ENCODE data around the gene TRPV3. TPM values are rescaled to one million over a fixed set of nuclear protein-coding genes. Genes with fewer than 3 reads are reported as not detected.

TRPV3 gene
- polyA plus RNA-seq, 4 donors = 0.64 to 1.7 (median 1.3) TPM

- DNase-seq (ENCODE audit: low read depth in 4 of 4, low spot score in 2 of 4) = no peak
These were observed 7.9 kb downstream of the TRPV3 start for GRCh38 chr17:3549610-3550162.

- no peak for DNase-seq (ENCODE audit: low read depth in 4 of 4, low spot score in 2 of 4)
These were observed 10.0 kb downstream of the TRPV3 start for GRCh38 chr17:3547628-3548027.

- DNase-seq (ENCODE audit: low read depth in 4 of 4, low spot score in 2 of 4) = no peak
These were observed 10.6 kb downstream of the TRPV3 start for GRCh38 chr17:3546997-3547396.

GRCh38 chr17:3546521-3546920 lies 11.1 kb downstream of the TRPV3 start:
- no peak for DNase-seq (ENCODE audit: low read depth in 4 of 4, low spot score in 2 of 4)

- no peak for DNase-seq (ENCODE audit: low read depth in 4 of 4, low spot score in 2 of 4)
These were observed 12.5 kb downstream of the TRPV3 start for GRCh38 chr17:3545151-3545550.

GRCh38 chr17:3544365-3544764 lies 13.2 kb downstream of the TRPV3 start:
- DNase-seq (ENCODE audit: low read depth in 4 of 4, low spot score in 2 of 4) = no peak

- no peak for DNase-seq (ENCODE audit: low read depth in 4 of 4, low spot score in 2 of 4)
These were observed 14.2 kb downstream of the TRPV3 start for GRCh38 chr17:3543453-3543852.

GRCh38 chr17:3542410-3543088 lies 15.1 kb downstream of the TRPV3 start:
- DNase-seq (ENCODE audit: low read depth in 4 of 4, low spot score in 2 of 4) = no peak

- DNase-seq (ENCODE audit: low read depth in 4 of 4, low spot score in 2 of 4) = no peak
These were observed 17.6 kb downstream of the TRPV3 start for GRCh38 chr17:3539881-3540540.

GRCh38 chr17:3536716-3537115 lies 20.9 kb downstream of the TRPV3 start:
- DNase-seq (ENCODE audit: low read depth in 4 of 4, low spot score in 2 of 4) = no peak

- DNase-seq (ENCODE audit: low read depth in 4 of 4, low spot score in 2 of 4) = peak in 3 of 4 donors; percentile 36 to 54 (median 52)
These were observed 22.2 kb downstream of the TRPV3 start for GRCh38 chr17:3535253-3535995.

GRCh38 chr17:3534881-3535252 lies 22.7 kb downstream of the TRPV3 start:
- no peak for DNase-seq (ENCODE audit: low read depth in 4 of 4, low spot score in 2 of 4)

GRCh38 chr17:3533752-3534151 lies 23.9 kb downstream of the TRPV3 start:
- no peak for DNase-seq (ENCODE audit: low read depth in 4 of 4, low spot score in 2 of 4)

GRCh38 chr17:3532859-3533142 lies 24.8 kb downstream of the TRPV3 start:
- DNase-seq (ENCODE audit: low read depth in 4 of 4, low spot score in 2 of 4) = no peak

- no peak for DNase-seq (ENCODE audit: low read depth in 4 of 4, low spot score in 2 of 4)
These were observed 25.3 kb downstream of the TRPV3 start for GRCh38 chr17:3532106-3532858.

GRCh38 chr17:3531266-3532101 lies 26.1 kb downstream of the TRPV3 start:
- DNase-seq (ENCODE audit: low read depth in 4 of 4, low spot score in 2 of 4) = no peak

GRCh38 chr17:3529817-3530741 lies 27.5 kb downstream of the TRPV3 start:
- DNase-seq (ENCODE audit: low read depth in 4 of 4, low spot score in 2 of 4) = no peak

GRCh38 chr17:3528880-3529511 lies 28.6 kb downstream of the TRPV3 start:
- DNase-seq (ENCODE audit: low read depth in 4 of 4, low spot score in 2 of 4) = no peak

All from left renal cortex interstitium (tissue), 4 donors.